HG02588 (cell line): ENCODE results near the gene HAGHL.
A peak's percentile ranks its signal among the peaks of the same experiment; 100 is the strongest.
"Not testable (repeated sequence)": the region's sequence is repeated elsewhere in the genome, so short reads cannot be mapped to it uniquely, and the experiment has no call there.

ENCODE experiments used
- ATAC-seq: cut with Tn5 transposase; IDR thresholded peaks from one replicate; pipeline ENCODE4 v1.9.1; 2021; ENCODE audit warnings: mild to moderate bottlenecking, moderate library complexity; ENCODE audit not compliant: unreplicated experiment

The HAGHL gene

GRCh38 chr16:706189-707061, 20.5 kb upstream of the HAGHL start:
- ATAC-seq = no peak

DNA sequence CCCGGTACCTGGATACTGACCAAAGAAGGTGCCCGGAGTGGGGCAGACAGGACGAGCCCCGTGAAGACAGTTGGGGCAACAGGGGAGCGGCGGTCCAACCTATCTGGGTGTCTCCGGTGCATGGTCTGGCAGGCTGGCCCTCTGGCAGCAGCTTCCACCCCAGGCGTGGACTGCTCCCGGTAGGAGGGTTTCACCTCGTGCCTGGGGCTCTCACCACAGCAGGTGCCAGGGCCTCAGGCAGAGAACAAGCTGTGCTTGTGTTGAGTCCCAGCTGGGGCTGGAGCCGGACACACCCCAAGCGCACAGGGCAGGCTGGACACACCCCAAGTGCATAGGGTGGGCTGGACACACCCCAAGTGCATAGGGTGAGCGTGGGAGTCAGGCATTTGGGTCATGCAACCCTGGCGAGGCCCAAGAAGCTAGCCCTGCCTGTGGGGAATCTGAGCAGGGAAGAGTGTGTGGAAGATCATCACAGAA, 19.8 kb upstream of the HAGHL start:
- no peak for ATAC-seq

- ATAC-seq = no peak
These were observed 18.9 kb upstream of the HAGHL start for GRCh38 chr16:708019-708418.

DNA sequence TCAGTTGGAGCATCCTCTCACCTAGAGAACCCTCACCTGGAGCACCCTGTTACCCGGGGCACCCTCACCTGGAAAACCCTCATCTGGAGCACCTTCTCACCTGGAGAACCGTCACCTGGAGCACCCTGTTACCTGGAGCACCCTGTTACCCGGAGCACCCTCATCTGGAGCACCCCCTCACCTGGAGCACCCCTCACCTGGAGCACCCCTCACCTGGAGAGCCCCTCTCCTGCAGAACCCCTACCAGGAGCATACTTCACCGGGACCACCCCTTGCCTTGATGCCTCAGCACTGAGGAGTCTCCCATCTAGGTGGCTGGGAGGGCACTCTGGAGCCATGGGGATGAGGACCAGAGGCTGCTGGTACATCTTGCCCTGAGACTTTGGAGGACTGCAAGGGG, 17.9 kb upstream of the HAGHL start:
- ATAC-seq = no peak

GRCh38 chr16:709566-710499, 17.1 kb upstream of the HAGHL start:
- no peak for ATAC-seq

GRCh38 chr16:710500-711075, 16.3 kb upstream of the HAGHL start:
- ATAC-seq = no peak

DNA sequence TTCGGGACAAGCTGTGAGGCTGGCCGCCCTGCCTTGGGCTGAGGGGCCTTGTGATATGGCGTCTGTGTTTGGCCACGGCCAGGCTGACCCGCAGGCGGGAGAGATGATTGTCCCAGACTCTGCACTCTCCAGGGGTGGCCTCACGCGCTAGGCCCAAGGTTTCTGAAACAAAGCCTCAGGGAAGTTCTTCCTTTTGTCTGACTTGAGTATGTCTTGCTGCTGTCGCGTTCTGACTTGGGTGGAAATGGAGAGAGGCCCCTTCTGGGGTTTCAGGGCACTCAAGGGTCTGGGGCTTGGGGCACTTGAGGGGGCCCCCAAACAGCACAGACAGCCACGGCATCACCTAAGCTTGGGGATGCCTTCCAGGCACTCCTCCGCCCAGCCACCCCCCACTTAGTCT, 15.8 kb upstream of the HAGHL start:
- ATAC-seq = no peak

DNA sequence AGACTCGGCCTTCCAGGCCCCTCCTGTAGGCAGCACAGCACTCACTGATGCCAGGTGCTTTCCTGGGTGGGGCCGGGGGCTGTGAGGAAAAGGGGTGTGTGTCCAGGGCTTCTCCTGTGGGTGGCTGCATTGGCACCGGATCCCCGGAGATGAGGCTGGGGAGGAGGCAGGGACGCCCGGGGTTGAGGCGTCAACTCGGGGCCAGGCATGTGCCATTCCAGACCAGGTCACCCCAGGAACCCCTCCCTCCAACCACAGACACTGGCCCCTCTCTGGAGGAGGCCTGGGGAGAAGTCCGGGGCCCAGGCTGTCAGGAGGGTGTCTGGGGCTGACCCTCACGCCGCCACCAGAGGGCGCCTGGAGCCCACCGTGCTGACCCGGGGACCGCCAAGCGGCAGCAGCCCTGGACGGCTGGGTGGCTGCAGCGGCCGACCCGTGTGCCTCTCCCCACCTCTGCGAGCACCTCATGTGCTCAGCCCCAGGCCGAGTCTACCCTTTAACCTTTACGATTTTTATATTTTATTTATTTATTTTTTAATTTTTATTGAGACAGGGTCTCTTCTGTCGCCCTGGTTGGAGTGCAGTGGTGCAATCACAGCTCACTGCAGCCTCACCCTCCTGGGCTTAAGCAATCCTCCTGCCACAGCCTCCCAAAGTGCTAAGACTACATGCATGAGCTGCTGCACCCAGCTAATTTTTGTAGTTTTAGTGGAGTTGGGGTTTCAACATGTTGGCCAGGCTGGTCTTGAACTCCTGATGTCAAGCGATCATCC, 15.2 kb upstream of the HAGHL start:
- no peak for ATAC-seq

GRCh38 chr16:712740-713250, 14.1 kb upstream of the HAGHL start:
- not testable (repeated sequence) for ATAC-seq

GRCh38 chr16:714079-714478, 12.8 kb upstream of the HAGHL start:
- ATAC-seq = no peak

GRCh38 chr16:714558-715476, 12.1 kb upstream of the HAGHL start, which contains the start of gene METRN:
Gene METRN (plus strand): TSS chr16:715118. CDS start chr16:715290, 172 bp downstream.
- ATAC-seq = peak; percentile 71

GRCh38 chr16:715477-716199, 11.3 kb upstream of the HAGHL start:
- ATAC-seq = no peak

DNA sequence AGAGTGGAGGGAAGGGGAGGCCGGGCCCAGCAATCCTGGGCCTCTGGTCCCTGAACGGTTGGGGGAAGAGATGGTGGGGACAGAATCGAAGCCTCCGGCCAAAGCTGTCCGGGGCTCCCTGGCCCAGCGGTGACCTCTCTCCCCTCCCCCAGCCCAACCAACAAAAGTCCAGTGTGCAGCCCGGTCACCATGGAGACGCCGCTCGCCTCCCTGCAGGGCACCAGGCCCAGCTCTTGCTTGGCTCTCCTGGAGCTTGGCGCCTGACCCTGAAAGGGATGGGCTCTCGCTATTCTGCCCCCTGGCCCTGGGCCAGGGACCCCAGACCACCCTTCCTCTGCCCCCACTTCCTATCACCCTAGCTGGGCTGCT, 10.7 kb upstream of the HAGHL start:
- no peak for ATAC-seq

- ATAC-seq = no peak
These were observed 10.1 kb upstream of the HAGHL start for GRCh38 chr16:716768-717325.

- no peak for ATAC-seq
These were observed 9.3 kb upstream of the HAGHL start for GRCh38 chr16:717450-718245.

DNA sequence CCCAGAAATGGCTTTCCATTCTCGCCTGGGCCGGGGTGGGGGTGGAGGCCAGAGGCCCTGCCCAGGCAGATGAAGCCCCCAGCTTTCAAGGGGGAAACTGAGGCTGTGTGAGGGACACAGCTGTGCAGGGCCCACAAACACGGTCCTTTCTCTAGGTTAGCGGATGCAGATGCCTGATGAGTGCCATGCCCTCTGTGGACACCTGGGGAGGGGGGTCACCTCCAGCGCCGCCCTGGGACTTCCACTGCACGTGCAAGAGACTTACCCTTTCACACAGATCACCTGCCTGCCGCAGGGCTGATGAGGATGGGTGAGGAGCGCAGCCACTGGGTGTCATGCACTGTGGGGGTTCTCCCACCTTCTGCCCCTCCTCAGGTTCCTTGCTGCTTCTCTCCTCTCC, 8.5 kb upstream of the HAGHL start:
- ATAC-seq = no peak

GRCh38 chr16:718922-719321, 8.0 kb upstream of the HAGHL start:
- no peak for ATAC-seq
